Natural killer cell treated with Interleukin-12 subunit alpha and Interleukin-12 subunit beta and Interleukin-15 and Interleukin-18, amount 100 ng/mL, for 72 hours (primary cell): ENCODE data around the gene KRTAP3-2. TPM values are rescaled to one million over a fixed set of nuclear protein-coding genes. Genes with fewer than 3 reads are reported as not detected.

Experiments
- ATAC-seq, 2 donors: fragments of 150-1000 bp; cut with Tn5 transposase in 1 of 2; sonication (Bioruptor Pico), chemical (Tn5 transposase) in 1 of 2; 2 replicates each; pipeline ENCODE4 v1.10.0; 2021
- DNase-seq: peaks from one replicate; pipeline ENCODE4 v3.0.0; 2022; ENCODE audit warnings: low spot score
- H3K27ac Mint-ChIP-seq, 2 donors: 1 replicate in 1 of 2; 2 replicates in 1 of 2; pipeline ENCODE4 v1.8.0; 2022; ENCODE audit warnings: mixed read lengths in 2 of 2, mild to moderate bottlenecking in 1 of 2, moderate library complexity in 1 of 2
- H3K27me3 Mint-ChIP-seq, 2 donors: 1 replicate in 1 of 2; 2 replicates in 1 of 2; pipeline ENCODE4 v1.8.0; 2022; ENCODE audit warnings: mixed read lengths in 2 of 2
- H3K36me3 Mint-ChIP-seq: one replicate; pipeline ENCODE4 v1.8.0; 2022; ENCODE audit warnings: mixed read lengths
- H3K4me1 Mint-ChIP-seq, 2 donors: 1 replicate in 1 of 2; 2 replicates in 1 of 2; pipeline ENCODE4 v1.8.0; 2022; ENCODE audit warnings: low read depth in 2 of 2, mixed read lengths in 2 of 2, mild to moderate bottlenecking in 1 of 2
- H3K4me3 Mint-ChIP-seq: one replicate; pipeline ENCODE4 v1.8.0; 2022; ENCODE audit warnings: mixed read lengths
- H3K9me3 Mint-ChIP-seq: 2 replicates; pipeline ENCODE4 v1.8.0; 2022; ENCODE audit warnings: mixed read lengths
- total RNA-seq, 2 donors: library from RNA; stranded (reverse); gene quantifications; one replicate each; pipeline ENCODE4 v1.2.3, GENCODE V29; 2022

KRTAP3-2 gene
- total RNA-seq, 2 donors from 2014 or later = not detected

DNA sequence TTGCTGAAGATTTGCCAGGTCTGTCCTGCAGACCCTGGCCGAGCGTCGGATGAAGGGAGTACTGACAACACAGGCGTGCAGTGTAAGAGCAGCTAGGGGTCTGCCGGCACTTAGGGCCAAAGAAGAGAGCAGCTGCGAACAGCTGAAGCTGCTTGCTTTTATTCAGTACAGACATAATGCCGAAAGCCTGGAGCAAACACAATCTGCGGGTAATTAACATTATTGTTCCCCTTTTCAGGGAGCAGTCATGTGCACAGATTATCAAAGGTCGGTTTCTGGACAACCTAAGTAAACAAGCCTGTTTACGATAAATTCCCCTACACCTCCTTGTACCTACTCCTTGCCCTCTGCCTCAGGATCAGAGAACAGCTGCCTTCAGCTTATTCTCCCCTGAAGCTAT is 50.3 kb downstream of the KRTAP3-2 start:
- Mint-ChIP-seq H3K9me3 (no peaks in the 10 kb centered on the region), H3K4me1 (no peaks in the 10 kb centered on the region), H3K27me3 (peaks cover 56 to 80% of the 10 kb centered on the region in 2 donors), H3K27ac (no peak overlapping the region), H3K4me3 (no peak overlapping the region), H3K36me3 (no peaks in the 10 kb centered on the region)
- no peak for ATAC-seq
- DNase-seq = no peak

Other genes starting within 250 kb of the KRTAP3-2 start
- not detected for gene KRT25, start 244.6 kb downstream of the KRTAP3-2 start, total RNA-seq
- not detected for gene KRT26, start 227.7 kb downstream of the KRTAP3-2 start, total RNA-seq
- not detected for gene KRT27, start 217.4 kb downstream of the KRTAP3-2 start, total RNA-seq
- gene KRT28, start 199.9 kb downstream of the KRTAP3-2 start, total RNA-seq = not detected
- gene KRT10, start 177.3 kb downstream of the KRTAP3-2 start, total RNA-seq = 10 to 100 TPM; 26.8 to 42.3 TPM
- not detected for gene KRT12, start 132.7 kb downstream of the KRTAP3-2 start, total RNA-seq
- gene KRT20, start 114.7 kb downstream of the KRTAP3-2 start, total RNA-seq = not detected
- not detected for gene KRT23, start 62.3 kb downstream of the KRTAP3-2 start, total RNA-seq
- not detected for gene KRT39, start 33.0 kb downstream of the KRTAP3-2 start, total RNA-seq
- gene KRT40, start 15.6 kb downstream of the KRTAP3-2 start, total RNA-seq = not detected
- not detected for gene KRTAP3-3, start 5.7 kb downstream of the KRTAP3-2 start, total RNA-seq
- gene KRTAP3-1, start 9.2 kb upstream of the KRTAP3-2 start, total RNA-seq = not detected
- not detected for gene KRTAP1-5, start 27.3 kb upstream of the KRTAP3-2 start, total RNA-seq
- not detected for gene KRTAP1-4, start 30.3 kb upstream of the KRTAP3-2 start, total RNA-seq
- not detected for gene KRTAP1-3, start 35.0 kb upstream of the KRTAP3-2 start, total RNA-seq
- not detected for gene KRTAP1-1, start 41.5 kb upstream of the KRTAP3-2 start, total RNA-seq
- gene KRTAP2-1, start 47.4 kb upstream of the KRTAP3-2 start, total RNA-seq = not detected
- not detected for gene KRTAP2-2, start 55.3 kb upstream of the KRTAP3-2 start, total RNA-seq
- gene KRTAP2-3, start 60.2 kb upstream of the KRTAP3-2 start, total RNA-seq = not detected
- gene KRTAP2-4, start 66.0 kb upstream of the KRTAP3-2 start, total RNA-seq = not detected
- gene KRTAP4-7, start 84.2 kb upstream of the KRTAP3-2 start, total RNA-seq = not detected
- gene KRTAP4-8, start 98.2 kb upstream of the KRTAP3-2 start, total RNA-seq = not detected
- not detected for gene KRTAP4-16, start 102.3 kb upstream of the KRTAP3-2 start, total RNA-seq
- not detected for gene KRTAP4-9, start 105.5 kb upstream of the KRTAP3-2 start, total RNA-seq
- not detected for gene KRTAP4-11, start 118.5 kb upstream of the KRTAP3-2 start, total RNA-seq
- not detected for gene KRTAP4-12, start 124.3 kb upstream of the KRTAP3-2 start, total RNA-seq
- not detected for gene KRTAP4-6, start 140.6 kb upstream of the KRTAP3-2 start, total RNA-seq
- not detected for gene KRTAP4-5, start 149.9 kb upstream of the KRTAP3-2 start, total RNA-seq
- gene KRTAP4-4, start 160.8 kb upstream of the KRTAP3-2 start, total RNA-seq = not detected
- not detected for gene KRTAP4-3, start 168.3 kb upstream of the KRTAP3-2 start, total RNA-seq
- gene KRTAP4-2, start 178.3 kb upstream of the KRTAP3-2 start, total RNA-seq = not detected
- not detected for gene KRTAP4-1, start 185.0 kb upstream of the KRTAP3-2 start, total RNA-seq
- not detected for gene KRTAP9-1, start 190.0 kb upstream of the KRTAP3-2 start, total RNA-seq
- not detected for gene KRTAP9-2, start 226.7 kb upstream of the KRTAP3-2 start, total RNA-seq
- gene KRTAP9-3, start 232.5 kb upstream of the KRTAP3-2 start, total RNA-seq = not detected
- not detected for gene KRTAP9-8, start 238.1 kb upstream of the KRTAP3-2 start, total RNA-seq
- not detected for gene KRTAP9-4, start 249.8 kb upstream of the KRTAP3-2 start, total RNA-seq